Activated CD4-positive, CD25-positive, alpha-beta regulatory T cell treated with anti-CD3 and anti-CD28 coated beads, Interleukin-2, amount 50 U/mL, for 72 hours (primary cell): ENCODE results near the gene FOXO3.
"Not testable (repeated sequence)": the region's sequence is repeated elsewhere in the genome, so short reads cannot be mapped to it uniquely, and the experiment has no call there.

Experiments used
- DNase-seq: peaks from one replicate; pipeline ENCODE4 v3.0.0; 2021

Gene FOXO3

DNA sequence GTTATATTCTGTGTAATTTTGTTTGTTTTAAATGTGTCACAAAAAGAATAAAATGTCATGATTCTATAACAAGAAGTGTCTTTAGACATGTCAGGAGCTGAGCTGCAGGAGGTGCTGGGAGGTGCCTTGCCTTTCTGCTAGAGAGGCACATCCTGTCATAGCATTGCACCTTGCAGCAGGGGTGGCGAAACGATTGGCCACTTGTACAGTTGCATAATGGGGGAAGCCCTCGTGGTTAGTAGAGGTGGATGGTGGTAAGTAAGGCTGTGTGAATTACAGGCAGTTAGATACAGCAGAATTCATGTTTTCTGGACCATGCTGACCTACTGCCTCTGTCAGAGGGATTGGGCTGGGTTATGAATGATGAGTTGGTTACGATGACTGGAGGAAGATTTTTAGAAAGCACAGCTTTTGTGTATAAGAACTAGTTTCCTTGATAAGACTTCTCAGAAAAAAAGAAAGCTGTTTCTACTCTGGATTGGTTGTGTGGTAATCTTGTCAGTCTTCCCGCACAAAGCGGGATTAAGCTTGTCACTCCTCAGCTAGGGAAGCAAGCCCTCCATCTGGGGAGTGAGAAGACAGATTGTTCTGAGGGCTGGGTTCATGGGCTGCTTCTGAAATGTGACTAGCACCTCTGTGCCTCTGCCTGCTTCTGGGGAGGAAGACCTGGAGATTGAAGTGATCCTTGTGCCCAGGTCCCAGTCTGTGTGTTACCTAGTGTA is 74.9 kb downstream of the FOXO3 start:
- DNase-seq: no peak

- DNase-seq: no peak
Measured at GRCh38 chr6:108637963-108638362, 77.2 kb downstream of the FOXO3 start.

DNA sequence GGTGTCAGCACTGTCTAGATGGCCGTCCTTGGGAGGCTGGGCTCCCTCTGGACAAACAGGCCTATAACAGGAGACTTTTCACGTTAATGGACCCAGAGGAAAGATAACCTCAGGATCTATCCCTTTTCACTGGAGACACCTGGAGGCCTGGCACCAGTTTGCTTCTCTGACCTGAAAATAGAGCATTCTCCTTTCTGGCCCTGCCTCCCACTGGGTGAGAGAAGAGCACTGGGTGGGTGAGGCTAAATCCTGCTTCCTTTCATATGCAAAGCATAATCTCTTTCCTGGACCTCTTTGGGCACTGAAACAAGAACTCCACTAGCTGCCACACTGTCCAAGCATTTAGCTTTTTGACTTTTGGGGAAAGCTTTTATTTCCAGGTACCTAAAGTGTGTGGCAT is 78.3 kb downstream of the FOXO3 start:
- DNase-seq: no peak

DNA sequence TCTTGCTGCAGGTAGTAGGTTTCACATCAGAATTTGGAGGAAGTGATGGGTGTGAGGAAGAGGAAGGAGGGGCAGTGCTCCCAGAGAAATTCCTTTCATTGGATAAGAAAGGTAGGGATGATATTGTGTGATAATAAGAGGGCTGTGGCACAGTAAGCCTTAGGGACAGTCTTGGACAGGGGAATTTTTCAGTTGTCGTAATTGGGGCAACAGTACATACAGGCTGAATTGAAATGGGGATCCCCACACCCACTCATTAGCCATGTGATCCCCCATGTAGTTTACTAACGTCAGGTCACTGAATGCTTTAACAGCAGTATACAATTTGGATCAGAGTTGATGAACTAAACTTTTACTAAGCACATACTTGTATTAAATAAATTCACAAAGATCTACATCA is 79.4 kb downstream of the FOXO3 start:
- DNase-seq: no peak

GRCh38 chr6:108643184-108643583 is 82.5 kb downstream of the FOXO3 start:
- no peak for DNase-seq

DNA sequence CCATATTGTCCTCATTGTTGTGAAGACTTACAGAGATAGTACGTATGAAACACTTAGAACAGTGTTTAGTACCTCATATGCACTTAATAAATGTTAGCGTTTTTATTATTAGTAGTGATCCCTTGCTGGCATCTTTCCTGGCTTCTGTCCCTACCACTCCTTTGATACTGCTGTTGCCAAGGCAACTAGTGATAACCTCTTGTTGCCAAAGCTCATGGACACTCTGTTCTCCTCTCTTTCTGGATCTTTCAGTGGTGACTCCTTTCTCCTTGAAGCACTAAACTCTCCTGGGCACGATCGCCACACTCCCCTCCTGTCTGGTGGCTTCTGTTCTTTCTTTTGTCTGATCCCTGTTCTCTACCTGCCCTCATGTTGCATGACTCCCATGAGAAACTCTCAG is 83.5 kb downstream of the FOXO3 start:
- DNase-seq: no peak

- DNase-seq: no peak
Measured at GRCh38 chr6:108648191-108648590, 87.5 kb downstream of the FOXO3 start.

GRCh38 chr6:108650325-108650724 is 89.6 kb downstream of the FOXO3 start:
- DNase-seq: no peak

GRCh38 chr6:108650781-108651180 is 90.1 kb downstream of the FOXO3 start:
- no peak for DNase-seq

DNA sequence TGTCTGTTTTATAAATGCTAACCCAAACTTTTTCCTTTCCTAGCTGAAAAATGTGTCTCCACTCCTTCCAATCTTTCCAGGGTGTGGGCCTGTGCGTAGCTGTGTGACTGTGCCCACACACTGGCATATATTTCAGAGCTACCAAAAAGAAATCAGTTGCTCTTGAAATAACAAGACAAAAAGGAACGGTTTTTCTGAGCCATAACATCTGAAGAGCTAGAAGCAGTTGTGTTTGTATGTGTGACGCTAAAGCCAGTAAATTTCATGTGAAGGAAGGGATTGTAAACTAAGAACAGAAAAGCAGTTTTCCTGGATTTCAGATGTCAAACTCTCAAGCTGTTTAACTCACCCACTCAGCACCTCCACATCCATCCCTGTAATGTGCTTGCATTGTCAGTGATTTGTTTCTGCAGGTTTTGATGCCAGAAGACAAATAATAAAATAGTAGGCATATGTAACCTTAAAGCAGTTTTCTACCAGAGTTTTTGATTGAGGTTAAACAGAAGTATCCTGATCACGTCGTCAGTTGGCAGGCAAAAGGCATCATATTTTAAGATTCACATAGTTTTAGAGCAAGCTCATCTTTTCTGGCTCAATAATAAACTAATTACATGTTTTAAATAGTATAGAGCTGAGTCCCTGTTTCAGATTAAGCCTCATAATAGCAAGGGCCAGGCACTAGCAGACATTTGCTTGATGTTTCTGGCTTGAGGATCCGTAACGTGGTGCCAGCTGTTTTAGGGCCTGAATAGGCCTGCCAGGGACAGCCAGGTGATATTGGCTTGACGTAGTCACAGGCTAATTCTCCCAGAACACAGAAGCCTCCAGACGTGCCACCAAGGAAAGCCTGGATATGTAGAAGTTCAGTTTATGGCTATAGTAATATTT is 90.9 kb downstream of the FOXO3 start:
- DNase-seq: no peak

DNA sequence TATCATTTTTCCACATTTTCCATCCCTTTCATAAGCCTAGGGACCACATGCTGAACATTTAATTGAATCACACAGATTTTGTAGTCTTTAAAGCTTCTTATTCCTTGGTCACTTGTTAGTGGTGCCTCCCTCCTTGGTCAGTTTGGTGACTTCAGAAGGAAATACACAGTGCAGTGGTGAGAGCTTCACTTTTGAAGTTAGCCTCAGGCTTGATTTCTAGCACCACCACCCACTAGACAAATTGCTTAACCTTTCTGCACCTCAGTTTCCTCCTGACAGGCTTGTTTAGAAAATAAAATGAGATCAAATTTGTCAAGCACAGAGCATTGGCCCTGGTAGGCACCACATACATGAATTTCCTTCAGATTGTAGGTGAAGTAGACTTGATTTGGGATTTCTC is 91.7 kb downstream of the FOXO3 start:
- DNase-seq: no peak

DNA sequence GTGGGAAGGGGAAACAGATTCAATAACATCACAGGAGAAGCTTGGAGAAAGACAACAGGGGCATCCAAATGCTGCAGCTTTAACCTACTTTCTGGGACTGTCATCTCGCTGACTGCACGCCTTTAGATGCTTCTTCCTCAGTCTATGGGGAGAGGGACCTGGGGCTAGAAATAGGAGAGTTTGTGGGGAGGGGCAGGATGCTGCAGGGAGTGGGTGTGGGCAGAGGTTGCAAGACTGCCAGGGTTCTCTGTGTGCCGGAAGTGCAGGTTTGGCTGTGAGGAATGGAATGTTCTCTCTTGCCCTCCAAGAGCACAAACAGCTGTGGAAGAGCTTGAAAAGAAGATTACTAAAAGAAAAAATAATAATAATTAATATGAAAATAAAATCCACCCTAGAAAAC is 93.2 kb downstream of the FOXO3 start:
- DNase-seq: no peak

DNA sequence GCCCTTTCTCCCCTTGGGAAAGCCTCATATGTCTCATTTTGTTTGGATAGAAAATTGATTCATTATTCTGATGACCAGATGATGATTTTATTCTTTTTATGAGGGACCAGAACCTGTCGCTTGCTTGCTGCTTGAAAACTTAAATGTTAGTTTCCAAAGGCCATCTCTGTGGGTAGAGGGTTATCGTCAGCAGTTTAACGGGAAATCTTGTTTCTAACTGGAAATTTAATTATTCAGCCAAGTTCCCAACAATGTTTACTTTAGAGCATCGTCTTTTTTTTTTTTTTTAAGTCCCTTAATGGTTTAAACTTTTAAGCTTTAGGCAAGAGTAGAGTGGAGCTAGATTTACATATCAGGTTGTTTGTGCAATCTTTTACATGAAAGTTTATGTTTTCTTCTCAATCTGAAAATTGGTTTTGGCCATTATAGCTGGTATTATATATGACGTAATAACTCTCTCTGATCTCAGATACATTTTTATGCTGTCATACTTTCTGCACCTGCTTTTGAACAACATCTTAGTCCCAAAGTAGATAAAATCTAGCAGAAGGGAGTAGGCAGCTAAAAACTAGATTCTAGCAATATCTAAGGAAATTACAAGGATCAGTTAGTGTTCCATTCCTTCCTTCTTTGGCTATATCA is 93.9 kb downstream of the FOXO3 start:
- DNase-seq: no peak

- no peak for DNase-seq
Measured at GRCh38 chr6:108655806-108656651, 95.3 kb downstream of the FOXO3 start.

GRCh38 chr6:108656836-108657235 is 96.1 kb downstream of the FOXO3 start:
- no peak for DNase-seq

- DNase-seq: no peak
Measured at GRCh38 chr6:108658174-108658573, 97.5 kb downstream of the FOXO3 start.

DNA sequence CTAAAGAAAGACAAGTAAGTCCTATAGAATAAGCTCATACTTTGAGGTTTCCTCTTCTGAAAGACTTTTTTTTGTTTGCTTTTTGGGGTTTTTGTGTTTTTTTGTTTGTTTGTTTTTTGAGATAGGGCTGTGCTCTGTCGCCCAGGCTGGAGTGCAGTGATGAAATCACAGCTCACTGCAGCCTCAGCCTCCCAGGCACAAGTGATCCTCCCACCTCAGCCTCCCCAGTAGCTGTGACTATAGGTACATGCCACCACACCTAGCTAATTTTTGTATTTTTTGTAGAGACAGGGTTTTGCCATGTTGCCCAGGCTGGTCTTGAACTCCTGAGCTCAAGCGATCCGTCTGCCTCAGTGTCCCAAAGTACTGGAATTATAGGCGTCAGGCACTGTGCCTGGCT is 98.1 kb downstream of the FOXO3 start:
- DNase-seq: not testable (repeated sequence)

DNA sequence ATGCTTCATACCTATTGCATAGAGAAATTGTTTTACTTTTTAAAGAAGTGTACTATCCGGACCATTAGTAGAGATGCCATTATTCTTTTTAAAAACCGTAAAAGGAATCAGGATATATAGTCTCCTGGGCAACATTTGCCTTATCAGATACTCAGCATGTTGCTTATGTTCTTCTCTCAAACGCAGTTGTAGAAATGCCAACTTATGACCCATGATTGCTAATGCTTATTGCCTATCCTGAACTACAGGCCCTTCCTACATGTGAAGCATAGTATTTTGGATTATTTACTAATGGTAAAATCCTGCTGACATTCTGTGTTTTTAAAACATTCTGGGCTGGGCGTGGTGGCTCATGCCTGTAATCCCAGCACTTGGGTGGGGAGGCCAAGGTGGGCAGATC is 99.5 kb downstream of the FOXO3 start:
- DNase-seq: no peak

DNA sequence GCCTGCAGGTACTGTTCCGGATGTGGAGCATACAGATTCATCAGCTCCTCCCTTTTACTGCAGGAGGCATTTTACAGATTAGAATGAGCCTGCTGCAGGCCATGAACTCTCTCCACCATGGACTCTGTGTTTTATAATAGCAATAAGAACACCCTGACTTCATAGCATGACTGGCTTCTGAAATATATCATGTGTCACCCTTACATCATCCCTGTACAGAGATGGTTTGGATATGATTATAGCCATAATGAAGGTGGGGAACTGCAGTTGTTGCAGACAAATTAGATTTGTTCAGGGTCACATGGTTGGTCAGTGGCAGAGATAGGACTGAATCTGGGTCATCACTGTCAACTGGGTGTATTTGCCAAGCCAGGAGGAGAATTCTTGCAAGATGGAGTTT is 100.7 kb downstream of the FOXO3 start:
- DNase-seq: no peak

- DNase-seq: no peak
Measured at GRCh38 chr6:108661982-108662381, 101.3 kb downstream of the FOXO3 start.

- no peak for DNase-seq
Measured at GRCh38 chr6:108662702-108663101, 102.0 kb downstream of the FOXO3 start.

GRCh38 chr6:108663494-108664064 is 102.9 kb downstream of the FOXO3 start:
- DNase-seq: not testable (repeated sequence)
